ENCODE data around the gene CGREF1. TPM values are rescaled to one million over a fixed set of nuclear protein-coding genes. Genes with fewer than 3 reads are reported as not detected.
A peak's percentile ranks its signal among the peaks of the same experiment; 100 is the strongest.

Gene CGREF1
- total and polyA plus RNA-seq, 4 donors: 0.55 to 0.89 (median 0.69) TPM

- Histone ChIP-seq H3K4me1 (ENCODE audit: control insufficient read depth in 5 of 5, insufficient read depth in 5 of 5, low read length in 5 of 5) (peaks cover 11 to 48% (median 28%) of the 10 kb centered on the region in 5 donors), H3K4me3 (no peak overlapping the region), H3K27me3 (ENCODE audit: control insufficient read depth in 3 of 3, insufficient read depth in 3 of 3, low read length in 2 of 3) (no peaks in the 10 kb centered on the region), H3K9me3 (ENCODE audit: control insufficient read depth in 4 of 4, insufficient read depth in 3 of 4, low read length in 3 of 4) (no peaks in the 10 kb centered on the region), H3K27ac (ENCODE audit: low read depth in 1 of 2, low read length in 1 of 2) (no peak overlapping the region), H3K9ac (ENCODE audit: insufficient read depth in 1 of 2, low read length in 2 of 2) (peak overlapping the region; percentile 61 to 90), H3K36me3 (ENCODE audit: control insufficient read depth in 4 of 4, insufficient read depth in 4 of 4, low read length in 4 of 4) (peaks cover 7 to 33% (median 26%) of the 10 kb centered on the region in 4 donors)
- TF ChIP-seq CTCF (IDR thresholded peaks at IDR 0.05; ENCODE audit: control extremely low read depth, extremely low read depth): no peak
- WGBS, 2 donors: 84 to 90% methylated on average over 8 of the region's 8 CpGs
- ATAC-seq (ENCODE audit: insufficient read depth, low FRiP score) (no peak), DNase-seq (no peak)
Observed at GRCh38 chr2:27069961-27070618, 48.8 kb downstream of the CGREF1 start.

GRCh38 chr2:27069436-27069835 lies 49.5 kb downstream of the CGREF1 start:
- H3K4me3 ChIP-seq: no peak overlapping the region
- no peaks in the 10 kb centered on the region for H3K27me3 ChIP-seq (ENCODE audit: control insufficient read depth in 3 of 3, insufficient read depth in 3 of 3, low read length in 2 of 3)
- no peak for ATAC-seq (ENCODE audit: insufficient read depth, low FRiP score)
- TF ChIP-seq CTCF (IDR thresholded peaks at IDR 0.05; ENCODE audit: control extremely low read depth, extremely low read depth): no peak
- peaks cover 7 to 37% (median 26%) of the 10 kb centered on the region in 4 donors for H3K36me3 ChIP-seq (ENCODE audit: control insufficient read depth in 4 of 4, insufficient read depth in 4 of 4, low read length in 4 of 4)
- no peak overlapping the region for H3K9ac ChIP-seq (ENCODE audit: insufficient read depth in 1 of 2, low read length in 2 of 2)
- no peak for DNase-seq
- no peak overlapping the region for H3K27ac ChIP-seq (ENCODE audit: low read depth in 1 of 2, low read length in 1 of 2)
- 94 to 98% methylated on average over 6 of the region's 6 CpGs for WGBS, 2 donors
- H3K4me1 ChIP-seq (ENCODE audit: control insufficient read depth in 5 of 5, insufficient read depth in 5 of 5, low read length in 5 of 5): peaks cover 9 to 42% (median 22%) of the 10 kb centered on the region in 5 donors
- no peaks in the 10 kb centered on the region for H3K9me3 ChIP-seq (ENCODE audit: control insufficient read depth in 4 of 4, insufficient read depth in 3 of 4, low read length in 3 of 4)

- Histone ChIP-seq H3K27ac (ENCODE audit: low read depth in 1 of 2, low read length in 1 of 2) (no peak overlapping the region), H3K4me1 (ENCODE audit: control insufficient read depth in 5 of 5, insufficient read depth in 5 of 5, low read length in 5 of 5) (peaks cover 3 to 21% (median 14%) of the 10 kb centered on the region in 5 donors), H3K4me3 (no peak overlapping the region), H3K9ac (ENCODE audit: insufficient read depth in 1 of 2, low read length in 2 of 2) (no peak overlapping the region), H3K9me3 (ENCODE audit: control insufficient read depth in 4 of 4, insufficient read depth in 3 of 4, low read length in 3 of 4) (no peaks in the 10 kb centered on the region), H3K36me3 (ENCODE audit: control insufficient read depth in 4 of 4, insufficient read depth in 4 of 4, low read length in 4 of 4) (peaks cover 9 to 37% (median 26%) of the 10 kb centered on the region in 4 donors), H3K27me3 (ENCODE audit: control insufficient read depth in 3 of 3, insufficient read depth in 3 of 3, low read length in 2 of 3) (no peaks in the 10 kb centered on the region)
- no peak for TF ChIP-seq CTCF (IDR thresholded peaks at IDR 0.05; ENCODE audit: control extremely low read depth, extremely low read depth)
- ATAC-seq (ENCODE audit: insufficient read depth, low FRiP score) (no peak), DNase-seq (no peak)
- WGBS, 2 donors: 92 to 94% methylated on average over 5 of the region's 5 CpGs
Observed at GRCh38 chr2:27067385-27067784, 51.5 kb downstream of the CGREF1 start.

All from lung (tissue), 12 donors.